NCI-H524 treated with DMSO at 0.1 percent for 48 hours (cell line): ENCODE data around the gene ANXA7.
"Not testable (repeated sequence)": the region's sequence is repeated elsewhere in the genome, so short reads cannot be mapped to it uniquely, and the experiment has no call there.

Experiments
- DNase-seq: peaks from one replicate; lab custom pipeline; 2025; lab: John Stamatoyannopoulos, UW

Gene ANXA7

DNA sequence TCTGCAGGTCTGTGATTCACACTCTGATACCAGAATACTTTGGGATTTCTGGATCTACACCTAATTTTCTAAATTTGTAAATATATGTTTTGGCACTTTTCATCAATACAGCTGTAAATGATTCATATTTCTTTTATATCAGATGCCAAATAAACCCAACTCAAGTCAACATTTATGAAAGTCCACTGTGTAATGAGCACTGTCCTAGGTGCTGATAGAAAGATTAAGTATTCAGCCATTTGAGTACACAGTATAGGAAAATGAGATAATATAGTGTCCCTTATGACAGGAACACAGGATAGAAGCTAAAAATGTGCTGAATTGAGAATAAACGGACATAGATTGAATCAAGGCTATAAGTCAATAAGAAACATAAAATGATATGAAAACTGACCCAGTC lies 6.4 kb downstream of the ANXA7 start:
- DNase-seq, result no peak

GRCh38 chr10:73406846-73407245 lies 7.0 kb downstream of the ANXA7 start:
- DNase-seq, result no peak

DNA sequence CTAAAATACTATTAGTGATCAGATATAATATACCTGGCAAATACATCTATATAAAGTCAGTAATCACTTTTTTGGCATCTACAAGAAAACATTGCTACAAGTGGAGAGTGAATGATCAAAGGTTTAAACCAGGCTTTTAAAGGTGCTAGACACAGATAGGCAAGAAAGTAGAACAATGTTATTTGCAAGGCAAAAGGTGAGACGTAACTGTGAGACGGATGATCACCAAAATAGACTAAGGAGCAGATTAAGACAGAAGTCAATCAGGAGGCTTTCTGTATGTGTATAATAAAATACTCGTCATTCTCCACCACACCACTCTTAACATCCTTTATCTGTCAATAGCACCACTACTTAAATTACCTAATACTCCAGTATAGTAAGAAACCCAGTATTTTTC lies 8.3 kb downstream of the ANXA7 start:
- no peak for DNase-seq

DNA sequence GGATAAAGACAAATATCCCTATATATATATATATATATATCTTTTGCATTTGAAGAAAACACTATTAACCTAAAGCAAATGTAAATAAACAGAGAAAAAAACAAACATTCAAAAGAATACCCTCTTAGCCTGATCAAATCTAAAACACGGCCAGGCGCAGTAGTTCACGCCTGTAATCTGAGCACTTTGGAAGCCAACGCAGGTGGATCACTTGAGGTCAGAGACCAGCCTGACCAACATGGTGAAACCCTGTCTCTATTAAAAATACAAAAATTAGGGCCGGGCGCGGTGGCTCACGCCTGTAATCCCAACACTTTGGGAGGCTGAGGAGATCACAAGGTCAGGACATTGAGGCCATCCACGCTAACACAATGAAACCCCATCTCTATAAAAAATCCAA lies 9.2 kb downstream of the ANXA7 start:
- DNase-seq, result no peak

- no peak for DNase-seq
Observed at GRCh38 chr10:73401636-73402035, 12.2 kb downstream of the ANXA7 start.

DNA sequence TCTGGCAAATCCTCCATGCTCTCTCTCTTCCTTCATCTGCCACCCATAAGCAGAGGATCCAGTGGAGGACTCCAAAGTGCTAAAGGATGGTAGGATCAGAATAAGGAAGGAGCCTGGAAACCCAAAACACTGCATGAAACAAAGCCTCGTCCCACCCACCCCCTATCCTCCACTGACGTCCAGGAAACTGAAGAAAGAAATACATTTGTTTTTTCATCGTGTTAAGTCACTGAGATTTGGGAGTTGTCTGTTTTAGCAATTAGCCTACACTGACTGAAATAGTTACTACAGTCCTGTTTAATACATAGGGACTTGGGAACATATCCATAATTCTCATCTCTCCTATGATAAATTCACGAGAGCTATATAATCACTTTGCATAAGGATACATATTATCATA lies 14.8 kb downstream of the ANXA7 start:
- DNase-seq, result no peak

GRCh38 chr10:73398024-73398423 lies 15.8 kb downstream of the ANXA7 start:
- DNase-seq, result no peak

- DNase-seq, result not testable (repeated sequence)
Observed at GRCh38 chr10:73394325-73394724, 19.5 kb downstream of the ANXA7 start.

DNA sequence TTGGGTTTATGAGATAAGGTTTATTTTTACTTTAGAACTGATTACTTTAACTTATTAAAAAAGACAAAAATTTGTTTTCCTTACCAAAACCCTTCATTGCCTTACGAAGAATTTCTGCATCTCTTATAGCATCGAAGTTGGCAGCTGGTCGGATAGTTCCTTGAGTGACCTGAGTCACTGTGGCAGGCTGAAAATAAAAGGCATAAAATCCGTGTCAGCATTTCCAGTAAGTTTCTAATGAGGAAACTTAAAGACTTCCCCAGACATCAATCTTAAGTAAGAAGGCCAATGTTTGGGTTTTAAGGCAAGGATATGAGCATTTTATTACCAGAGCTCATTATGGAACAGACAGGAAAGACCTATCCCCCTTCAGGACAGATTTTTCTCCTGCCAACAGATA lies 25.6 kb downstream of the ANXA7 start:
- DNase-seq, result no peak

- DNase-seq, result no peak
Observed at GRCh38 chr10:73386583-73386982, 27.3 kb downstream of the ANXA7 start.

- DNase-seq, result no peak
Observed at GRCh38 chr10:73379064-73379748, 34.7 kb downstream of the ANXA7 start.

- DNase-seq, result no peak
Observed at GRCh38 chr10:73376679-73377078, 37.2 kb downstream of the ANXA7 start.

GRCh38 chr10:73368238-73368637 lies 45.6 kb downstream of the ANXA7 start:
- no peak for DNase-seq

DNA sequence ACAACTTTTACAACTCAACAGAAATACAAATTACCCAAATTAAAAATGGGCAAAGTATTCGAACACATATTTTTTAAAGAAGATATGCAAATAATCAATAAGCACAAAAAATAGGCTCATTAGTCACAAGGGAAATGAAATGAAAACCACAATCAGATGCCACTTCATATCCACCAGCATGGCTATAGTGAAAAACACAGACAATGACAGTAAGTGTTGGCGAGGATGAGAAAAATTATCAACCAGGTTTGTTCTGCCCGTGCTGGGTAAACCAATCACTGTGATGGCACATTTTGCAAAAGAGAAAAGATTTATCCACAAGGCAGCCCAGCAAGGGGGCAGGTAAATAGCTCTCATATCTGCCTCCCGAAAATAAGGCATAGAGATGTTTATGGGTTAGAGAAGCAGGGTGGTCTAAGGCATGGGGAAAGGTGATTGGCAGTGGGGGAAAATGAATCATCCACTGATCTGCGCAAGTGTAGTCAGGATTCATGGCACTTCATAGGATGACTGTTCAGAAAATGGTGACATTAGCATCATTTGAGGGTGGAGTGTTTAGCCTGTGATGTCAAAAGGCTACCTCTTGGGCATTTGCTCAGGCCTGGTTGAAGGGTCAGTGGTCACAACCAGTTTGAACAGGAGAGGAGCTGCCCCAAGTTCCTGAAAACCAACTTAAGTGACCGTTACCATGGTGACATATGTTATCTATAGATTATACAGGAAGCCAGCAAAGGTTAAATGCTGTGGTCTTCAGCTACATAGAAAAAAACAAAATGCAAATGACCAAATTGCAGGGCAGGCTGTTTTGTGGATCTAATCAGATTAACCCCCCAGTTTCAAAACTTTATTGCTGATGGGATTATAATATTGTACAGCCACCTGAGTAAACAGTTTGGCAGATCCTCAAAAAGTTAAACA lies 47.2 kb downstream of the ANXA7 start:
- no peak for DNase-seq

DNA sequence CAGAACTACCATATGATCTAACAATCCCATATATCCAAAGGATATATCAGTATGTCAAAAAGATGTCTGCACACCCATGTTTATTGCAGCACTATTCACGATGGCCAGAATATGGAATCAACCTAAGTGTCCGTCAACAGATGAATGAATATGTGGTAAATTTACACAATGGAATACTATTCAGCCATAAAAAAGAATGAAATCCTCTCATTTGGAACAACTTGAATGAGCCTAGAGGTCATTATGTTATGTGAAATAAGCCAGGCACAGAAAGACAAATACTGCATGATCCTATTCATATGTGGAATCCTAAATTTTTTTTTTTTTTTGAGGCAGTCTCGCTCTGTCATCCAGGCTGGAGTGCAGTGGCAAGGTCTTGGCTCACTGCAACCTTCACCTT lies 48.9 kb downstream of the ANXA7 start:
- DNase-seq, result no peak

DNA sequence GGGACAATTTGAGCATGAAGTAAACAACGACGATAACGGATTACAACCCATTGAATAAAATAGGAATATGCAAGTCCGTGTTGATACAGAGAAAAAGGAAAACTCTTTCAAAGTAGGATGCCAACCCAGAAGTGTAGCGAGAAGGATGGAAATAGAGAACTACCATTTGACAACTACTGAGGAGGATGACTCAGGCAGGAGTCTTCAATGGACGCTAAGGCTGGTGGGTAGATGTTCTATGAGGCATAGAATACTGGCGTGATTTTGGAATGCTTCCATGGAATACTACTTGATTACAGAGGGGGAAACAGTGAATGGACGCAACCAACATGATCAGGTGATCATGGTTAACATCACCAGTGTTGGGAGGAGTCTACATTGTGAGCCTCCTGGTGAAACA lies 54.4 kb downstream of the ANXA7 start:
- DNase-seq, result no peak

DNA sequence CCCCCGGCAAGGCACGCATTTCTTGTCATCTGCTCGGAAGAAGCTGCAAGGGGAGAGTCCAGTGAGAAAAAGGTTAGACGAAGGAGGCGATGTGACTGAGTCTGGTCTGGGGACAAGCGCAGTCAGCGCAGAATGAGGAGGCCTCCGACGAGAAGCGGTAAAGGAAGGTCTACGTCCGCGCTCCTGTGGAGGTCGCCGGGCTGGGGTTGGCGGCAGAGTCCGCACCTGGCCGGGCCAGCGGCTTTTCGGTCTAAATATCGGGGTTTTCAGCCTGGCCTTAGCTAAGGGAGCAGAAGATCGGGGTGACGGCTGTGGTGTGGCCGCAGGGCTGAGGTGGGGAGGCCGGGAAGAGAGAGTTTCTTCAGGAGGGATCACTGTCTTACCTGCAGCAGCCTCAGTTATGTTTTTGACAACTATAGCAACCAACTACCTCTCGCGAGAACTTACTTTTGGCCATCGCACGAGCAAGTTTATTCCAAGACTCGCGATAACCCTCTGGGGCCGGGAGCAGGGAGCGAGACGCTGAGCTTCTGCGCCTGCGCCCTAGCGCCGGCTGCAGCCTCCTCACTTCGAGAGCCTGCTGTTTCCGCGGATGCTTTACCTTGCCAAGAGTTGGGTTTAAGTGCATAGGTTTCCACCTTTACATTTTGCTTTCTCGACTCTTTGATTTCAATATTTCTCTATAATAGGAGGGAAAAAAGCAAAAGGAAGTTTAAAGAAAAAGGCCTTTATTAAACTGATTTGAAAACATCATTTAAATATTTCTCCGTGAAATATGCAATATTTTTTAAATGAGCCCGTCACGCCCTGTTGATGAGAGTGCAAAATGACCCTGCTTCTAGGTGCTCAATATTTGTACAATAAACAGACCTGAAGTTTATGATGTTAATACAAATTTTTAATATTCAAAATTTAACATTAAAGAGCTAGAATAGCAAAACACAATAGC lies 55.3 kb downstream of the ANXA7 start, which contains the start of gene CFAP70:
TSS of gene CFAP70 (minus strand) at position 534 of the 949 bp plus-strand sequence. CDS start 4,068 bp downstream, outside the sequence.
- peak; percentile 39 for DNase-seq

DNA sequence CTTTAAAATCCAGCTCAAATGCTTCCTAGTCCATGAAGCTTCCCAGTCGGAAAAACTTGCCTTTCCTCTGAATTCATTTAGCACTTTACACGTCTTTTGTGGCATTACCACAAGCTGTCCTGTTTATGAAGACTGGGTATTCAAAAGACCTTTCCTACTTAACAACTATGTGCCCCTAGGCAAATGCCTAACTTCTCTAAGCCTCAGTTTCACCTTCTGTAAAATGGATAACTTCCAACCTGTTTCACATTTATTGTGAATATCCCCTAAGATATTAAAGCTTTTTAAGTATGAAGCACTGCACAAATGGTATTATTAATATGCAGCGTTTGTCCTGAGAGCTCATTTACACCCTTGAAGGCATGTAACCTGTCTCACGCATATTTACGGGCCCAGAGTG lies 56.0 kb downstream of the ANXA7 start:
- DNase-seq, result no peak

GRCh38 chr10:73357166-73357565 lies 56.7 kb downstream of the ANXA7 start:
- DNase-seq, result no peak

GRCh38 chr10:73344269-73344668 lies 69.6 kb downstream of the ANXA7 start:
- no peak for DNase-seq

GRCh38 chr10:73340121-73340520 lies 73.7 kb downstream of the ANXA7 start:
- no peak for DNase-seq

DNA sequence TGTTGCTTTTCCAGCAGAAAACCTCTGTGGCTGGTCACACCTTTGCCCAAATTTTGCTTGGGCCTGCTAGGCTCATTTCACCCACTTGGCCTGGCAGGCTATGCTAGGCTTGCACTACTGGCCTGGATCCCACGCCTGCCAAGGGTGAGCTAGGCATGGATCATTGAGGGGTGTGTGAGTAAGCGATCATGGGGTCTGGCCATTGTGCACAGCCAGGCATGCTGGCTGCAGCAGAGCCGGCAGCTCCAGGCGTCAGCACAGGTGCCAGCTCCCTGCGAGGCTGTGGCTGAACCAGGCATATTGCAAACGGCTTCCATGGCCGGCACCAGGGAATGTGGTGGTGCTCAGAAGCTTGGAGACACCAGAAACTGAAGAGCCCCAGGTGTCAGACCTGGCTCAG lies 74.4 kb downstream of the ANXA7 start:
- no peak for DNase-seq
